H1 (cell line): Measurements from ENCODE around the gene HNRNPH3. TPM values are rescaled to one million over a fixed set of nuclear protein-coding genes. Genes with fewer than 3 reads are reported as not detected.

Experiments used
- CTCF ChIA-PET: fragments of 300-600 bp; sonication (Branson Sonifier 250); formaldehyde crosslinking; loops from one replicate; lab custom pipeline; 2021; ENCODE audit not compliant: partially characterized antibody; lab: Charles Lee
- POLR2A ChIA-PET: fragments of 300-600 bp; sonication (Branson Sonifier 250); formaldehyde crosslinking; loops from one replicate; lab custom pipeline; 2021; ENCODE audit warnings: inconsistent platforms; ENCODE audit not compliant: partially characterized antibody; lab: Charles Lee
- DNase-seq, 2 experiments: peaks; one replicate each; pipeline versions ENCODE4 v3.0.0 to v3.0.0-alpha.2; 2010 to 2022; ENCODE audit warnings: low spot score in 2 of 2, low read depth in 1 of 2, mixed read lengths in 1 of 2
- FAIRE-seq: peaks from 2 replicates; lab custom pipeline; 2011; peaks lifted over from hg19 to GRCh38; lab: Jason Lieb, UNC
- H2AFZ ChIP-seq: 2 replicates; pipeline ENCODE4 v1.8.1; 2012; ENCODE audit warnings: low read length, inconsistent platforms
- H2AK5ac ChIP-seq: 2 replicates; pipeline ENCODE4 v1.6.1; 2013; ENCODE audit warnings: low read depth, low read length
- H2BK120ac ChIP-seq: replicated peaks from 2 replicates; pipeline ENCODE3; 2013; ENCODE audit warnings: low read depth, low read length, inconsistent platforms
- H2BK12ac ChIP-seq: 2 replicates; pipeline ENCODE4 v1.6.1; 2013; ENCODE audit warnings: low read depth, low read length
- H2BK15ac ChIP-seq: 2 replicates; pipeline ENCODE4 v1.6.1; 2013; ENCODE audit warnings: low read length
- H2BK20ac ChIP-seq: 2 replicates; pipeline ENCODE4 v1.6.1; 2013; ENCODE audit warnings: low read length
- H2BK5ac ChIP-seq: 2 replicates; pipeline ENCODE4 v1.6.1; 2013; ENCODE audit warnings: low read depth, low read length
- H3K14ac ChIP-seq: 2 replicates; pipeline ENCODE4 v1.6.1; 2013; ENCODE audit warnings: inconsistent platforms; ENCODE audit not compliant: insufficient read length
- H3K18ac ChIP-seq: 2 replicates; pipeline ENCODE4 v1.6.1; 2013; ENCODE audit warnings: low read length; ENCODE audit errors: extremely low read depth
- H3K23ac ChIP-seq: 2 replicates; pipeline ENCODE4 v1.6.1; 2013; ENCODE audit warnings: inconsistent platforms; ENCODE audit not compliant: insufficient read length
- H3K23me2 ChIP-seq: 2 replicates; pipeline ENCODE4 v1.6.1; 2013; ENCODE audit warnings: low read depth, low read length
- H3K27ac ChIP-seq: 2 replicates; pipeline ENCODE4 v1.6.1; 2011; ENCODE audit warnings: low read depth, low read length, inconsistent platforms
- H3K27me3 ChIP-seq, 4 experiments: replicated peaks in 1 of 4; 1 replicate in 1 of 4; 2 replicates in 3 of 4; pipeline versions ENCODE4 v1.6.1 to v1.8.1; 2011 to 2013; ENCODE audit warnings: low read length in 3 of 4, mild to moderate bottlenecking in 3 of 4, inconsistent platforms in 2 of 4, mixed read lengths in 2 of 4, moderate library complexity in 1 of 4; ENCODE audit not compliant: control insufficient read depth in 3 of 4, insufficient read depth in 3 of 4; ENCODE audit errors: extremely low read depth in 1 of 4
- H3K36me3 ChIP-seq, 4 experiments: 2 replicates each; pipeline versions ENCODE4 v1.6.1 to v1.8.1; 2011 to 2013; ENCODE audit warnings: mild to moderate bottlenecking in 4 of 4, low read length in 3 of 4, moderate library complexity in 2 of 4, control low read depth in 1 of 4, inconsistent platforms in 1 of 4; ENCODE audit not compliant: insufficient read depth in 4 of 4, control insufficient read depth in 2 of 4
- H3K4ac ChIP-seq: replicated peaks from 2 replicates; pipeline ENCODE3; 2013; ENCODE audit warnings: low read length, low read depth, mixed read lengths, inconsistent platforms; ENCODE audit not compliant: insufficient read length
- H3K4me1 ChIP-seq, 4 experiments: replicated peaks in 1 of 4; 1 replicate in 1 of 4; 2 replicates in 3 of 4; pipeline versions ENCODE4 v1.6.1 to v1.8.1; 2011 to 2013; ENCODE audit warnings: low read length in 3 of 4, inconsistent platforms in 2 of 4, mixed read lengths in 1 of 4; ENCODE audit not compliant: insufficient read depth in 4 of 4, control insufficient read depth in 3 of 4
- H3K4me2 ChIP-seq, 2 experiments: 2 replicates each; pipeline versions ENCODE4 v1.6.1 to v1.8.1; 2011 to 2013; ENCODE audit warnings: low read depth in 2 of 2, low read length in 2 of 2, control low read depth in 1 of 2, inconsistent platforms in 1 of 2, mild to moderate bottlenecking in 1 of 2; ENCODE audit not compliant: insufficient read depth in 1 of 2
- H3K4me3 ChIP-seq, 4 experiments: fragments of 200-600, 300-600 bp in 1 of 4; sonication (generic), shearing (Covaris generic), sonication (Bioruptor Twin) in 1 of 4; 2 replicates each; pipeline versions ENCODE4 v1.5.1 to v1.8.1; 2011 to 2016; ENCODE audit warnings: low read length in 4 of 4, low read depth in 3 of 4, control low read depth in 2 of 4, inconsistent platforms in 2 of 4, mild to moderate bottlenecking in 2 of 4, mixed read lengths in 1 of 4, moderate library complexity in 1 of 4; ENCODE audit not compliant: insufficient read depth in 2 of 4; ENCODE audit errors: extremely low read depth in 1 of 4
- H3K56ac ChIP-seq: replicated peaks from 2 replicates; pipeline ENCODE3; 2013; ENCODE audit warnings: low read depth, mild to moderate bottlenecking, mixed read lengths, low read length, inconsistent platforms; ENCODE audit not compliant: insufficient read length
- H3K79me1 ChIP-seq: 2 replicates; pipeline ENCODE4 v1.6.1; 2013; ENCODE audit warnings: low read depth, low read length, control low read depth
- H3K79me2 ChIP-seq, 2 experiments: 2 replicates each; pipeline versions ENCODE4 v1.6.1 to v1.8.1; 2012 to 2013; ENCODE audit warnings: low read length in 2 of 2, mild to moderate bottlenecking in 2 of 2, inconsistent platforms in 1 of 2; ENCODE audit not compliant: insufficient read depth in 2 of 2, control insufficient read depth in 1 of 2
- H3K9ac ChIP-seq, 4 experiments: replicated peaks in 1 of 4; 1 replicate in 1 of 4; 2 replicates in 3 of 4; pipeline versions ENCODE4 v1.6.1 to v1.8.1; 2011 to 2013; ENCODE audit warnings: low read depth in 3 of 4, low read length in 3 of 4, control low read depth in 2 of 4, mild to moderate bottlenecking in 2 of 4, moderate library complexity in 2 of 4, inconsistent platforms in 1 of 4; ENCODE audit errors: extremely low read depth in 1 of 4
- H3K9me3 ChIP-seq, 2 experiments: 2 replicates each; pipeline versions ENCODE4 v1.6.1 to v1.8.1; 2012 to 2013; ENCODE audit warnings: mild to moderate bottlenecking in 2 of 2, moderate library complexity in 2 of 2, control low read depth in 1 of 2, inconsistent platforms in 1 of 2, low read depth in 1 of 2, low read length in 1 of 2, mixed read lengths in 1 of 2; ENCODE audit not compliant: insufficient read depth in 2 of 2
- H4K20me1 ChIP-seq, 2 experiments: replicated peaks in 1 of 2; 2 replicates each; pipeline versions ENCODE3 to v1.8.1; 2011 to 2013; ENCODE audit warnings: inconsistent platforms in 2 of 2, low read length in 2 of 2, mild to moderate bottlenecking in 1 of 2; ENCODE audit not compliant: insufficient read depth in 2 of 2, control insufficient read depth in 1 of 2
- H4K5ac ChIP-seq: 2 replicates; pipeline ENCODE4 v1.6.1; 2013; ENCODE audit warnings: low read length, low read depth, mixed read lengths, inconsistent platforms; ENCODE audit not compliant: insufficient read length
- H4K8ac ChIP-seq: 2 replicates; pipeline ENCODE4 v1.8.0; 2013; ENCODE audit warnings: mild to moderate bottlenecking, moderate library complexity, low read length, inconsistent platforms; ENCODE audit not compliant: insufficient read depth; ENCODE audit errors: extremely low read depth
- H4K91ac ChIP-seq: replicated peaks from 2 replicates; pipeline ENCODE3; 2013; ENCODE audit warnings: low read length, mixed read lengths, inconsistent platforms; ENCODE audit not compliant: insufficient read length
- BCL11A ChIP-seq, 2 experiments: IDR thresholded peaks; one replicate each; pipeline ENCODE4 v1.6.1; 2011; ENCODE audit warnings: low read depth in 2 of 2, low read length in 2 of 2, mild to moderate bottlenecking in 2 of 2
- FOSL1 ChIP-seq: IDR thresholded peaks from 2 replicates; pipeline ENCODE4 v1.6.1; 2011; ENCODE audit warnings: mild to moderate bottlenecking, low read depth, low read length, moderate library complexity; ENCODE audit not compliant: insufficient read depth
- RAD21 ChIP-seq, 2 experiments: IDR thresholded peaks in 1 of 2; conservative IDR thresholded peaks in 1 of 2; 2 replicates each; pipeline ENCODE4 v1.6.1; 2011; ENCODE audit warnings: low read depth in 2 of 2, low read length in 2 of 2, improper control_type of control experiment in 1 of 2, inconsistent platforms in 1 of 2, mild to moderate bottlenecking in 1 of 2, moderate library complexity in 1 of 2
- SUZ12 ChIP-seq: fragments of 200-600 bp; sonication (generic); IDR thresholded peaks from 2 replicates; pipeline ENCODE4 v1.6.1; 2012; ENCODE audit warnings: mild to moderate bottlenecking, inconsistent platforms, low read length, moderate library complexity, mixed read lengths
- YY1 ChIP-seq: IDR thresholded peaks from 2 replicates; pipeline ENCODE4 v1.6.1; 2011; ENCODE audit warnings: low read depth, mild to moderate bottlenecking, low read length
- WGBS, 2 experiments: shearing (Covaris generic) in 1 of 2; methylation state at CpG; one replicate each; pipeline versions ENCODE4 v1.1.6 to v1.1.7; 2013 to 2015; ENCODE audit warnings: low lambda C conversion rate in 2 of 2, mixed read lengths in 2 of 2, inconsistent platforms in 1 of 2, low coverage in 1 of 2, missing lambda C conversion rate in 1 of 2; ENCODE audit not compliant: insufficient replicate concordance in 2 of 2, insufficient coverage in 1 of 2, insufficient read length in 1 of 2; ENCODE audit errors: extremely low coverage in 1 of 2, missing lambda C conversion rate in 1 of 2; 5-methylcytosine and 5-hydroxymethylcytosine counted together
- polyA plus RNA-seq, 7 experiments: library from polyadenylated mRNA; depleted of rRNA in 3 of 7; stranded (reverse) in 5 of 7; unstranded in 2 of 7; fragments of >200 nt in 5 of 7; fragments of 200-250 nt in 2 of 7; gene quantifications; 1 replicate in 5 of 7; 2 replicates in 1 of 7; 4 replicates in 1 of 7; pipeline versions ENCODE4 v1.2.1 to v1.2.3, GENCODE V29; 2011 to 2013; ENCODE audit warnings: missing spikeins in 2 of 7, mixed read lengths in 2 of 7
- total RNA-seq: library from RNA; stranded (reverse); fragmentation: NEBNext Ultra II Directional; extraction: Animal tissue kit (Norgen Biotek cat#: 25700); gene quantifications from 2 replicates; pipeline ENCODE4 v1.2.1, GENCODE V29; 2021
- TF ChIP-seq, protein P1 (sequence below): IDR thresholded peaks from 2 replicates; pipeline ENCODE4 v1.6.1; 2012; ENCODE audit warnings: inconsistent platforms

The HNRNPH3 gene
- total and polyA plus RNA-seq, 2 of the 8 experiments (the other 6 are each of a cell fraction or from before 2014, with no cell fraction given): 63.2 to 230 TPM

DNA sequence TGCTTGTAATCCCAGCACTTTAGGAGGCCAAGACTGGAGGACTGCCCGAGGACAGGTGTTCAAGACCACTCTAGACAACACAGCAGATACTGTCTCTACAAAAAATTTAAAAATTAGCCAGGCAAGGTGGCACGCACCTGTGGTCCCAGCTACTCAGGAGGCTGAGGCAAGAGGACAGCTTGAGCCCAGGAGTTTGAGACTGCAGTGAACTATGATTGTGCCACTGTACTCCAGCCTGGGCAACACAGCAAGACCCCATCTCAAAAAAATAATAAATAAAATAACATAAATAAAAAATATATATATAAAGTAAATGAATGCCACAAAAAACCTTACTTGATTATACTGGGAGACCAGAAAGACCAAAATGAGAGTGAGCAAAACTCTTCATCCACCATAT, 21.7 kb downstream of the HNRNPH3 start:
- H3K36me3 ChIP-seq: peaks cover 0 to 7% (median 2%) of the 10 kb centered on the region in 4 experiments; a peak in 4 of 8 replicates
- no peak overlapping the region for H3K18ac ChIP-seq
- DNase-seq: no peak
- no peaks in the 10 kb centered on the region for H3K9me3 ChIP-seq
- no peak overlapping the region for H3K4me3 ChIP-seq
- H3K4ac ChIP-seq: no peak overlapping the region
- H4K91ac ChIP-seq: no peak overlapping the region
- H2AFZ ChIP-seq: no peak overlapping the region
- H3K23ac ChIP-seq: no peak overlapping the region
- no peak overlapping the region for H2BK120ac ChIP-seq
- H3K4me2 ChIP-seq: no peak overlapping the region
- H3K27ac ChIP-seq: no peak overlapping the region
- no peak overlapping the region for H4K8ac ChIP-seq
- H4K5ac ChIP-seq: no peak overlapping the region
- TF ChIP-seq FOSL1 (no peak), RAD21 (IDR thresholded peaks at IDR 0.05 in 1 of 2, conservative IDR thresholded peaks at IDR 0.05 in 1 of 2; ENCODE audit: low read depth in 2 of 2, low read length in 2 of 2) (no peak), YY1 (no peak), BCL11A (IDR thresholded peaks at IDR 0.05; ENCODE audit: low read depth in 2 of 2, low read length in 2 of 2) (no peak), SUZ12 (no peak)
- TF ChIP-seq, protein P1, sequence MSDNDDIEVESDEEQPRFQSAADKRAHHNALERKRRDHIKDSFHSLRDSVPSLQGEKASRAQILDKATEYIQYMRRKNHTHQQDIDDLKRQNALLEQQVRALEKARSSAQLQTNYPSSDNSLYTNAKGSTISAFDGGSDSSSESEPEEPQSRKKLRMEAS: no peak
- peaks cover 0 to 2% (median 0%) of the 10 kb centered on the region in 4 experiments; a peak in 1 of 7 replicates for H3K4me1 ChIP-seq
- H2BK15ac ChIP-seq: no peak overlapping the region
- POLR2A ChIA-PET: interaction anchor here (0.7 to 2.0 kb wide), 2 partner anchors 8 to 206 kb away, joined by 3 to 6 read pairs; partner anchors contain the start of gene TET1
- H2AK5ac ChIP-seq: no peak overlapping the region
- no peak overlapping the region for H3K14ac ChIP-seq
- no peaks in the 10 kb centered on the region for H3K79me2 ChIP-seq
- H3K56ac ChIP-seq: no peak overlapping the region
- CTCF ChIA-PET: interaction anchor here (1.2 to 1.4 kb wide), 3 partner anchors 8 to 141 kb away, joined by 3 to 6 read pairs (median 6); no protein-coding TSS in a partner anchor
- no peak overlapping the region for H2BK12ac ChIP-seq
- H3K23me2 ChIP-seq: no peaks in the 10 kb centered on the region
- no peak overlapping the region for H3K9ac ChIP-seq
- H3K27me3 ChIP-seq: no peaks in the 10 kb centered on the region
- no peak for FAIRE-seq
- H2BK5ac ChIP-seq: no peak overlapping the region
- H3K79me1 ChIP-seq: no peaks in the 10 kb centered on the region
- H4K20me1 ChIP-seq: no peaks in the 10 kb centered on the region
- H2BK20ac ChIP-seq: no peak overlapping the region
- 88% methylated on average over 2 of the region's 2 CpGs; no CpG with 5 or more reads in 1 of the 2 experiments for WGBS, 2 experiments
